HG03558 (cell line): ENCODE data around the gene ELOA.
"Not testable (repeated sequence)": the region's sequence is repeated elsewhere in the genome, so short reads cannot be mapped to it uniquely, and the experiment has no call there.

Experiments
- ATAC-seq: cut with Tn5 transposase; IDR thresholded peaks from one replicate; pipeline ENCODE4 v1.9.1; 2021; ENCODE audit warnings: moderate number of reproducible peaks; ENCODE audit not compliant: unreplicated experiment; ENCODE audit errors: extremely low read depth

Gene ELOA

GRCh38 chr1:23777979-23778814 is 34.9 kb downstream of the ELOA start, which contains the start of gene PITHD1:
Gene PITHD1 (plus strand): TSS chr1:23778418. CDS start chr1:23778516, 98 bp downstream.
- ATAC-seq: no peak

GRCh38 chr1:23779826-23780371 is 36.6 kb downstream of the ELOA start:
- ATAC-seq: no peak

GRCh38 chr1:23783141-23783540 is 39.9 kb downstream of the ELOA start:
- not testable (repeated sequence) for ATAC-seq

- no peak for ATAC-seq
Observed at GRCh38 chr1:23784846-23785245, 41.6 kb downstream of the ELOA start.

GRCh38 chr1:23787701-23788100 is 44.4 kb downstream of the ELOA start:
- ATAC-seq: no peak

GRCh38 chr1:23788695-23789094 is 45.4 kb downstream of the ELOA start:
- ATAC-seq: no peak

- no peak for ATAC-seq
Observed at GRCh38 chr1:23790696-23791515, 47.6 kb downstream of the ELOA start, which contains the start of gene LYPLA2. Gene LYPLA2 (plus strand): TSS chr1:23791145. CDS start chr1:23792683, 1,538 bp downstream.

- ATAC-seq: no peak
Observed at GRCh38 chr1:23791516-23792047, 48.3 kb downstream of the ELOA start.

- ATAC-seq: no peak
Observed at GRCh38 chr1:23792151-23792945, 49.1 kb downstream of the ELOA start.

- ATAC-seq: no peak
Observed at GRCh38 chr1:23793018-23793781, 49.9 kb downstream of the ELOA start.

- ATAC-seq: no peak
Observed at GRCh38 chr1:23793861-23794731, 50.8 kb downstream of the ELOA start.

GRCh38 chr1:23794732-23795182 is 51.5 kb downstream of the ELOA start:
- ATAC-seq: not testable (repeated sequence)

GRCh38 chr1:23795676-23796465 is 52.6 kb downstream of the ELOA start:
- ATAC-seq: no peak

- no peak for ATAC-seq
Observed at GRCh38 chr1:23796466-23797271, 53.4 kb downstream of the ELOA start.

GRCh38 chr1:23797478-23798448 is 54.5 kb downstream of the ELOA start:
- ATAC-seq: no peak
